CD4-positive, alpha-beta T cell treated with Interleukin-21 for 1 hour (primary cell): ENCODE results near the gene LMCD1.

Experiments
- DNase-seq: peaks from one replicate; pipeline ENCODE4 v3.0.0-alpha.2; 2020

The LMCD1 gene

GRCh38 chr3:8539419-8539818 lies 37.8 kb downstream of the LMCD1 start:
- no peak for DNase-seq

- no peak for DNase-seq
These were observed 38.8 kb downstream of the LMCD1 start for GRCh38 chr3:8540456-8540855.

- no peak for DNase-seq
These were observed 39.9 kb downstream of the LMCD1 start for GRCh38 chr3:8541486-8541885.

GRCh38 chr3:8542190-8543135 lies 40.8 kb downstream of the LMCD1 start:
- DNase-seq: no peak

GRCh38 chr3:8546609-8547008 lies 45.0 kb downstream of the LMCD1 start:
- no peak for DNase-seq

GRCh38 chr3:8548502-8549275 lies 47.1 kb downstream of the LMCD1 start:
- DNase-seq: no peak

GRCh38 chr3:8549354-8549753 lies 47.7 kb downstream of the LMCD1 start:
- no peak for DNase-seq

- DNase-seq: no peak
These were observed 49.0 kb downstream of the LMCD1 start for GRCh38 chr3:8550611-8551010.

GRCh38 chr3:8552223-8552762 lies 50.7 kb downstream of the LMCD1 start:
- DNase-seq: no peak

GRCh38 chr3:8553405-8553804 lies 51.8 kb downstream of the LMCD1 start:
- no peak for DNase-seq

GRCh38 chr3:8554696-8555095 lies 53.1 kb downstream of the LMCD1 start:
- no peak for DNase-seq

- DNase-seq: no peak
These were observed 53.6 kb downstream of the LMCD1 start for GRCh38 chr3:8555113-8555661.

- DNase-seq: no peak
These were observed 54.3 kb downstream of the LMCD1 start for GRCh38 chr3:8555725-8556472.

- DNase-seq: no peak
These were observed 54.8 kb downstream of the LMCD1 start for GRCh38 chr3:8556473-8556869.

GRCh38 chr3:8557298-8557697 lies 55.7 kb downstream of the LMCD1 start:
- DNase-seq: no peak

GRCh38 chr3:8558645-8559044 lies 57.0 kb downstream of the LMCD1 start:
- no peak for DNase-seq

GRCh38 chr3:8559351-8559750 lies 57.7 kb downstream of the LMCD1 start:
- no peak for DNase-seq

- DNase-seq: no peak
These were observed 58.9 kb downstream of the LMCD1 start for GRCh38 chr3:8560366-8561007.

GRCh38 chr3:8561370-8561769 lies 59.7 kb downstream of the LMCD1 start:
- DNase-seq: no peak

- no peak for DNase-seq
These were observed 60.5 kb downstream of the LMCD1 start for GRCh38 chr3:8562081-8562595.

GRCh38 chr3:8563146-8563545 lies 61.5 kb downstream of the LMCD1 start:
- no peak for DNase-seq

GRCh38 chr3:8563597-8563996 lies 62.0 kb downstream of the LMCD1 start:
- no peak for DNase-seq
